Right kidney (tissue), 1 donor: ENCODE measurements around the gene CHKA.

Experiments
- DNase-seq: peaks from one replicate; pipeline ENCODE4 v3.0.0-alpha.2; 2016

Gene CHKA

GRCh38 chr11:68012843-68013610 lies 108.2 kb downstream of the CHKA start:
- DNase-seq, result no peak

- no peak for DNase-seq
Measured at GRCh38 chr11:68012044-68012842, 108.9 kb downstream of the CHKA start.

- no peak for DNase-seq
Measured at GRCh38 chr11:68011051-68011943, 109.9 kb downstream of the CHKA start.

- DNase-seq, result peak; percentile 53
Measured at GRCh38 chr11:68010090-68011041, 110.8 kb downstream of the CHKA start, which contains the start of gene ALDH3B1. TSS of gene ALDH3B1 (plus strand) at chr11:68010327. CDS start at chr11:68015298, 4,971 bp downstream.

DNA sequence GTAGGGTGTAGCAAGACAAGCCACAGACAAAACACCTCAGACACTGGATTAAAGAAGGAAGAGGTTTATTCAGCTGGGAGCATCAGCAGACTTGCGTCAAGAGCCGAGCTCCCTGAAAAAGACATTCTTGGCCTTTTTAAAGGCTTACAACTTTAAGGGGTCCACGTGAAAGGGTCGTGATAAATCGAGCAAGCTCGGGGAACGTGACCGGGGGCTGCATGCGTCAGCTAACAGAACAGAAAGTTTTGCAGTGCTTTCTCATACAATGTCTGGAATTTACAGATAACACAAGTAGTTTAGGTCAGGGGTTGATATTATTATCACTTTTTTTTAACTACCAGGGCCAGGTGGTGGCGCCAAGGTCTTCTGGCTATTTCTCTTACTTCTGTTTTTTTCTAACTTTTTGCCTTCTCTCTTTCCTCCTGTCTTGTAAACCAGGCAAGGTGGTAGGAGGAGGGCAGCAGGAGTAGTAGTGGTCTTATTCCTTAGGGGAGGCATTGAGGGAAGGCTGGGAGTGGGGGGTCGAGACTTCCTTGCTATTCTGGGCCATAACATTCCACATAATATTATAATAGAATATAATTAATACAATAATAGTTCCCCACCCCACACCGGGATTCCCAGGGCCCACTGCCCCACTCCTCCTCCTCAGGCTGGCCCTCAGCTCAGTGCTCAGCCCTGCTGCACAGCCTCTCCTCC lies 111.6 kb downstream of the CHKA start:
- DNase-seq, result no peak

DNA sequence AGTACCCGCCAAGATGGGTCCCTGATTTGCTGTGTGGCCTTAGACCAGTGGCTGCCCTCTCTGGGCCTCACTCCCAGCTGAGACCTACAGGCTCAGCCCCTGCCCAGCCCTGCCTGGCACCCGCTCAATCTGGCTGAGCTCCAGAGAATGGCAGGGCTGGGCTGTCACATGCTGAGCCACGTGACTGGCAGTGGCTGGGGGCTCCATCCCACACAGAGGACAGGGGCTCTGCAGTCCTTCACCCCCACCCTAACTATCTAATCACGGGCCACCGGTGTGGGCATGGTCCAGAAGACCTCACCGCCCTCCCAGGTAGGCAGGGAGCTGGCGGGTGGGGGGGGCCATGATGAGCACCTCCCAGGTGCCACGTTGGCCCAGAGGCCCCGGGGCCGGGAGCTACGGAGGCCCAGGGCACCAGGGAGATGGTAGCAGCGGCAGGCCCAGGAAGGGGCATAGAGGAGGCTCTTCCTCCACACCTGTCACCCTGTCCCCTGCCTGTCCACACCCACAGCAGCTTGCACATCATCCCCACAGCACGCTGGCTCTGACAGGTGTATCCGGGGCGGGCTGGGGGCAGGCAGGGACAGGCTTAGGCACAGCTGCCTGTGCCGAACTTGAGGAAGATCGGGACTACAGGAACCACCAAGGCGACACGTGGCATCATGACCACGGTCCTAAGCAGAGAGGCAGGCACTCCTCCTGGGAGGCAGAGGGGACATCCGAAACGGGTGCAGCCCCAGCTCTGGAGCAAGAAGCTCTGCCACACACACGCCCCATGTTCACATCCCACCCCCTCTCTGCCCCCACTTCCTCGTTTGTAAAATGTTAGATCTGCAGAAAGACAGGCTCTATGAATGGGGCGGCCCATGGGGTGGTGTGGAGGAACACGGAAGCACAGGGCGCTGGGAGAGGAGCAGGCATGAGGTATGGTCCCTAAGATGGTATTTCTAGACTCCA lies 112.5 kb downstream of the CHKA start:
- DNase-seq, result no peak

DNA sequence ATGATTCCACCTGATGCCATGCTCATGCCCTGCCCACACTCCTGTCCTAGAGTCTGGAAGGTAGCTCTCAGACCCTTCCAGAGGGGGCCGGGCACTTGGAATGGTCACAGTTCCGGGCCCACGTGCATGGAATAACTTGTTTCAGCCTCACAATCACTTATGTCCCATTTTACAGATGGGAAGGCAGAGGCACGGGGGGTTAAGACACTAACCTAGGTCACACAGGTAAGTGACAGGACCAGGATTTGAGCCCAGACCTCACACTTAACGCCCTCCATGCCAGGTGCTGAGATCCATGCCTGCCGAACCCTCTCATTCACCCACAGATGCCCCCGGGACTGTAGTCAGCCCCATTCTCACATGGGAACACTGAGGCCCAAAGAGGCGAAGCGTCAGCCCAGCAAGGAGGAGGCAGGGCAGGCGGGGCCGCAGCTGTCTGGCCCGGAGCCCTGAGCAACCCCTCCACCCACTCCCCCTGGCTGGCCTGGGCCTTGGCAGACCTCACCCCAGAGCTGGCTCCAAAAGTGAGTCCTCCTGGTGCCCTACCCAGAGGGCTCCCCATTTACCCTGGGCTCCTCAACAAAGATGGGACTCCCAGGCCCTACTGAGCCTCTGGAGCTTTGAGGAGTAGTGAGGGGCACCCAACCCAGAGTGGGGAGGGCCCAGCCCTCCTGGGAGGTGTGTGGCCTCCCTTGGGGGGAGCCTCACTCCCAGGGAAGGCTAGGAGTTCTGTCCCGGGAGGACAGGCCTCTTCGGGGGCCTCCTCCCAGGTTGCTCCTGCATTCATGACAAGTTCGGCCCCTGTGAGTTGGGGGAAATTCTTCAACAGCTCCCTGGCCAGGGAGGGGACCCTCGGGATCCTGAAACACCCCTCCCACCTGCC lies 113.4 kb downstream of the CHKA start:
- no peak for DNase-seq

DNA sequence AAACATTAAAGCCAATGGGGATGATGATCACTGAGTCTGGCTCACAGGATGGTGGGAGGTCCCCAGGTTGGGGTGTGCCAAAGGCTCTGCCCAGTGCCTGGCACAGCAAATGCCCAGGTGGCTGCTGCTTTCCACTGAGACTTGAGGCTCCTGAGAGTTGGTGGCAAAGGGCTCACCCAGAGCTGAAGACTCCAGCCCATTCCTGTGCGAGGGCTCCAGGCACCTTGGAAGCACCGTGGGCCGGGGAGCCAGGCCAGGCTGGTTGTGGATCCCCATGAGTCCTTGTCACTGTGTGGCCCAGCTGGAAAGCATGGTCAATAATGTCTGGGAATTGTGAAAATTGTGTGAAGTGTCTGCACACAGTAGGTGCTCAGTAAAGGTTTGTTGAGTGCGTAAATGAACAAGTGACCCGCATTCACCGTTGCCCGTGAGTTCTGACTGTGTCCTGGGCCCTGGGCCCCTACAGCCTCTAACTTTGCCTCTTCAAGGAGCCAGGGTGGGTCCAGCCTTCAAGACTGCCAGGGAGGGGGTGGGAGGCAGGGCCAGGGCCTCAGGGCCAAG lies 114.5 kb downstream of the CHKA start:
- DNase-seq, result no peak

DNA sequence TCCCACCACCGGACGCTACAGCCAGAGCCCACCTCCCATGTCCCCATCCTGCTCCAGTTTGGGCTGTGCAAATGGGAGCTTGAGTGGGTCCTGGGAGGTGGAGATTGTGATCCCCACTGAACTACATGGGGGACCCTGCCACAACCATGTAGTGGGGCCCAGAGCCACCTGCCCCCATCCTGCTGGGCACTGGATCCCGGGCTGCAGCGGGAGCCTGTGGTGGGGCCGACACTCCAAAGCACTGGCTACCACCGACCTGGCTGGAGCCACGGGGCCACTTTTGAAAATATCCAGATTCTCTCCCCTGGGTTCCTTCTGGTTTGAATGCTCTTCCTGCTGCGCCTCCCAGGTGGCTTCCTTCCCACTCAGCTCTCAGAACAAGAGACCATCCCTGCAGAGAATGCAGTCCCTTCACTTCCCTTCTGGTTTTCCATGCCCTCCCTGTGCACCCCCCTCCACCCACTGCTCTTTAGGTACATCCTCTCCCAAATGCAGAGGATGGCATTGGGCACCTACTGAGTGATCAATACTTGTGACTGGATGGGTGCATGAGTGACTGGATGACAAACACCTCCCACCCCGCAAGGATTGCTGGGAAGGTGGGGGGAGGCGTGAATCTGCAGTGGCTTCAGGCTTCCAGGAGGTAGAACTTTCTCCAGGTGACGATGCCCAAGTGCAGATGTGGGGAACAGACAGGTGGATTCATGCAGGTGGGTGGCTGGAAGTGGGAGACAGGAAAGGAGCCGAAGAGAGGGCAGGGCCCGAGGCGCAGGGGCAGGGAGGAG lies 116.4 kb downstream of the CHKA start:
- DNase-seq, result no peak

DNA sequence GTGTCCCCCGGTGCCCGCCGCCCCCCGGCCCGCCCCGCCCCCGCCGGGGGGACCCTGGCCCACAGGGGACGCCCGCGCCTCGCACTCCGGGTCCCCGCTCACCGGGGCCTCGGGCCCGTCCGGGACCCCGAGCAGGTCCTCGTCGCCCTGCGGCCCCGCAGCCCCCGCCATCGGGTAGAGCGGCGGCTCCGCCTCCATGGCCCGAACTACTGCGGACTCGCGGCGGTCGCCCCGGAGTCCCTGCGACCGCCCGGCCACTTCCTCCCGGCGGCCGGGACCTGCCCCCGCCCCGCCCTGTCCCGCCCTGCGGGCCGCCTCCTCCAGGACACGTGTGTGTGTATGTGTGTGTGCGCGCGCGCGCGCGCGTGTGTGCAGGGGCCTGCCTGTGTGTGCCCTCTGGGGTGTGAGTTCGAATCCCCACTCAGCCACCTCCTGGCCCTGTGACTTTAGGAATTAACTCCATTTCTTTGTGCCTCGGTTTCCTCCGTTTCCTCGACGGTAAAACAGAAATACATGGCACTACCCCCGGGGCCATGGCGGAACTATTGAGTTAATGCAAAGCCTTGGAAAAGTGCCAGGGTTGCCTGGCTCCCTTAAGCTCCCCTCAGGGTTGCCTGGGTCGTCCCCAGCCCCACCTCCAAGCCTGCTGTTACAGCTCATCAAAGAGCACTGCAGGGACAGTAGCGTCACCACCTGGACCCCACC lies 117.2 kb downstream of the CHKA start, which contains the start of gene UNC93B1:
TSS of gene UNC93B1 (minus strand) at position 252 of the 705 bp plus-strand sequence. CDS start at position 198, 54 bp downstream.
- DNase-seq, result peak; percentile 70

GRCh38 chr11:68002938-68003845 lies 118.0 kb downstream of the CHKA start:
- peak; percentile 43 for DNase-seq
